Medulla oblongata (tissue), 1 donor: Measurements from ENCODE around the gene SELENBP1.

ENCODE experiments used
- DNase-seq: peaks from one replicate; pipeline ENCODE4 v3.0.0-alpha.2; 2015; ENCODE audit errors: extremely low spot score

Gene SELENBP1

GRCh38 chr1:151344291-151344690, 28.2 kb downstream of the SELENBP1 start:
- no peak for DNase-seq

GRCh38 chr1:151343587-151343986, 28.9 kb downstream of the SELENBP1 start:
- no peak for DNase-seq

GRCh38 chr1:151342569-151342968, 29.9 kb downstream of the SELENBP1 start:
- DNase-seq = no peak

- DNase-seq = no peak
Measured at GRCh38 chr1:151342021-151342420, 30.5 kb downstream of the SELENBP1 start.

- DNase-seq = peak; percentile 97
Measured at GRCh38 chr1:151340870-151341754, 31.4 kb downstream of the SELENBP1 start.

GRCh38 chr1:151336556-151336955, 35.9 kb downstream of the SELENBP1 start:
- no peak for DNase-seq

- DNase-seq = no peak
Measured at GRCh38 chr1:151334822-151335221, 37.7 kb downstream of the SELENBP1 start.

GRCh38 chr1:151327903-151328674, 44.4 kb downstream of the SELENBP1 start:
- DNase-seq = peak; percentile 36

- peak; percentile 99 for DNase-seq
Measured at GRCh38 chr1:151327223-151327902, 45.1 kb downstream of the SELENBP1 start, which contains the start of gene PI4KB. PI4KB (minus strand) TSS chr1:151327416; CDS start chr1:151316481, 10,935 bp downstream.

GRCh38 chr1:151326619-151327222, 45.8 kb downstream of the SELENBP1 start:
- DNase-seq = peak; percentile 70

GRCh38 chr1:151325646-151326429, 46.7 kb downstream of the SELENBP1 start:
- no peak for DNase-seq

GRCh38 chr1:151325231-151325630, 47.3 kb downstream of the SELENBP1 start:
- no peak for DNase-seq

- DNase-seq = no peak
Measured at GRCh38 chr1:151324390-151324930, 48.0 kb downstream of the SELENBP1 start.

- no peak for DNase-seq
Measured at GRCh38 chr1:151318975-151319374, 53.5 kb downstream of the SELENBP1 start.

GRCh38 chr1:151315565-151316235, 56.8 kb downstream of the SELENBP1 start:
- no peak for DNase-seq
